GDM1 (cell line): ENCODE data around the gene SHD.
"Not testable (repeated sequence)": the region's sequence is repeated elsewhere in the genome, so short reads cannot be mapped to it uniquely, and the experiment has no call there.

Experiments
- DNase-seq: peaks from one replicate; lab custom pipeline; 2025; lab: John Stamatoyannopoulos, UW

SHD gene

GRCh38 chr19:4267101-4267900, 11.8 kb upstream of the SHD start:
- peak; percentile 66 for DNase-seq

- no peak for DNase-seq
Measured at GRCh38 chr19:4267901-4268815, 10.9 kb upstream of the SHD start.

GRCh38 chr19:4268816-4269430, 10.1 kb upstream of the SHD start:
- DNase-seq = no peak

DNA sequence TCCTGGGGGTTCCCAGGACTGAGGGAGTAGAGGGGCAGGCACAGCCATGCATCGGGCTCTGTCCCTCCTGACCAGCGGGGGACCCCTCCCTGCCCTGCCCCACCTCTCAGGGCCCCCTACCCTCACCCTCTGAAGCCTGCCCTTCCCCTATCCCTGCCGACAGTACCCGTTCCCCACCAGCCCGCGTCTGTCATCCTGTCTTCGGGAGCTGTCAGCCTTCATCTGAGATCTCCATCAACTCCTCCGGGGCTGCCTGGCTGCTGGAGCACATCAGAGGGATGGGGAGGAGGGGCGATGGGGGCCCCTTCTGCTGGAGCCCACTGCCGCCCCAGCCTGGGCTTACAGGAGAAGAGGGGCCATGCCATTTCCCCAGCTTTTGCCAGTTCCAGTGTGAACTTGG, 6.2 kb upstream of the SHD start:
- no peak for DNase-seq

DNA sequence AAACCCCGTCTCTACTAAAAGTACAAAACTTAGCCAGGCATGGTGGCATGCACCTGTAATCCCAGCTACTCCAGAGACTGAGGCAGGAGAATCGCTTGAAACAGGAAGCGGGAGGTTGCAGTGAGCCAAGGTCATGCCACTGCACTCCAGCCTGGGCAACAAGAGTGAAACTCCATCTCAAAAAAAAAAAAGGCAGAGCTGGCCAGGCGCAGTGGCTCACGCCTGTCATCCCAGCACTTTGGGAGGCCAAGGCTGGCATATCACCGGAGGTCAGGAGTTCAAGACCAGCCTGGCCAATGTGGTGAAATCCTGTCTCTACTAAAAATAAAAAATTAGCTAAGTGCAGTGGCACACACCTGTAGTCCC, 4.8 kb upstream of the SHD start:
- not testable (repeated sequence) for DNase-seq

GRCh38 chr19:4277191-4277696, 1.8 kb upstream of the SHD start:
- no peak for DNase-seq

- DNase-seq = no peak
Measured at GRCh38 chr19:4278010-4278409, 1.1 kb upstream of the SHD start.

GRCh38 chr19:4279267-4279529, 132 bp downstream of the SHD start:
- DNase-seq = no peak

DNA sequence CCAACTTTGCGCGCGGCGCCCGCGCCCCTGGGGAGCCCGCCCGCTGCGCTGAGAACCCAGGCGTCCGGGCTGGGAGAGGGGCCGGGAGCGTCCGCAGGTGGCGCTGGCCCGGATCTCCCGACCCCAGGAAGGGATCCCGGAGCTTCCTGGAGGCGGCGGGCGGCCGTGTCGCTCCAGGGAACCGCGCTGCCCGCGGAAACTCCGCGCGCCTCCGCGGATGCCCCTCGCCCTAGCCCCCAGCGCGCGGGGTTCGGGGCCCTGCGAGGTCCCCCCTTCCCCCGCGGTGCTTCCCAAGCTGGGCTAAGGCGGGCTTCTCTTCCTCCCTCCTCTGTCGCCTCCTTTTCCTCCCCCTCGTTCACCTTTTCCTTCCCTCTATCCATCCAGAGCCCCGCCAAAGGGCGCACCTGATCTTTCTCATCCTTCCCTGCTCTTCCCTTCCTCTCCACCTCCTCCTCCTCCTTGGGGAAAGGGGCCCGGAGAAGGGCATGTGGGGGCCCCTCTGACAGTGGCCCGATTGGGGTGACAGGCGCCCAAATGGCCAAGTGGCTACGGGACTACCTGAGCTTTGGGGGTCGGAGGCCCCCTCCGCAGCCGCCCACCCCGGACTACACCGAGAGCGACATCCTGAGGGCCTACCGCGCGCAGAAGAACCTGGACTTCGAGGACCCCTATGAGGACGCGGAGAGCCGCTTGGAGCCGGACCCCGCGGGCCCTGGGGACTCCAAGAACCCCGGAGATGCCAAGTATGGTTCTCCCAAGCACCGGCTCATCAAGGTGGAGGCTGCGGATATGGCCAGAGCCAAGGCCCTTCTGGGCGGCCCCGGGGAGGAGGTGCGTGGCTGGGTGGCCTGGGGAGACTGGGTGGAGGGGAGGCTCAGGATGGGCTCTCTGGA, 710 bp downstream of the SHD start:
- DNase-seq = no peak

- no peak for DNase-seq
Measured at GRCh38 chr19:4284176-4284958, 5.3 kb downstream of the SHD start.

GRCh38 chr19:4284974-4285373, 5.9 kb downstream of the SHD start:
- DNase-seq = no peak

- not testable (repeated sequence) for DNase-seq
Measured at GRCh38 chr19:4286141-4286540, 7.1 kb downstream of the SHD start.

DNA sequence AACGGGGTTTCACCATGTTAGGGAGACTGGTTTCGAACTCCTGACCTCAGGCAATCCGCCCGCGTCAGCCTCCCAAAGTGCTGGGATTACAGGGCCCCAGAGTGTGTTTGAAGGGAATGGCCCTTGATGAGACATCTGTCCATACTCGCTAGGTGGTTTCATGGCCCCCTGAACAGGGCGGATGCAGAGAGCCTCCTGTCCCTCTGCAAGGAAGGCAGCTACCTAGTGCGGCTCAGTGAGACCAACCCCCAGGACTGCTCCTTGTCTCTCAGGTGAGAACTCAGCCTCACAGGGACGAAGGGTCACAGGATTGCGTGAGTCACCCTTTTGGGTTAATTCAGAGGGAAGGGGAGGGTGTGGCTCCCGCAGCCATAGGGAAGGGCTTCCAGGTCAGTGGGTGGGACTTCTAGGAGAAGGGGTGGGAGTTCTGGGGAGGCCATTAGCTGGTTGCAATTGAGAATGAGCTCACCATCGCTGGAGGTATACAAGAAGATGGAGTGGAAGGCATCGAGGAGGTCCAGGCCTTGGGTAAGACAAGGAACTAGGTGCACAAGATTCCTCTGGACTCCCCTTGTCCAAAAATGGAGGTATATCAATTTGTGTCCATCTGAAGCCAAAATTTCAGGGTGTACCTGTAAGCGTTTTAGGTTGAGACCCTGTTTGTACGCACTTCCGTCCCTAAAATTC, 9.2 kb downstream of the SHD start:
- no peak for DNase-seq

GRCh38 chr19:4291184-4291732, 12.2 kb downstream of the SHD start:
- no peak for DNase-seq

- DNase-seq = no peak
Measured at GRCh38 chr19:4292515-4292914, 13.4 kb downstream of the SHD start.

DNA sequence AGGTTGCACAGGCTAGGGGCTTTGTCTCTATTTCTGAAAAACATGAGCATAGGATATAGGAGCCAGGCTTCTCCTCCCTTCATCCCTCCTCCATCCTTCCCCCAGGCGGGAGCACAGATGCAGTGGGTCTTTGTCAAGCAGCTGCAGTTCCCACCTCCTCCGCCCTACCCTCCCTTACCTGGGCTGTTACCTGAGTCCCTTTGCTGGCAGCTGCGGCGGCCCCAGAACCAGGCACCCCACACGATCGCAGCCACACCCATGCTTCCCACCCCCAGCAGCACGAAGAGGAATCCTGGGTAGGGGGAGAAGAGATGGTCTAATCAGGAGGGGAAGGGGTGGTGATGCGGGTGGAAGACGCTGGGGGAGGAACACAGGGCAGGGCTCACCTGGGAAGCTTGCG, 15.3 kb downstream of the SHD start:
- no peak for DNase-seq

DNA sequence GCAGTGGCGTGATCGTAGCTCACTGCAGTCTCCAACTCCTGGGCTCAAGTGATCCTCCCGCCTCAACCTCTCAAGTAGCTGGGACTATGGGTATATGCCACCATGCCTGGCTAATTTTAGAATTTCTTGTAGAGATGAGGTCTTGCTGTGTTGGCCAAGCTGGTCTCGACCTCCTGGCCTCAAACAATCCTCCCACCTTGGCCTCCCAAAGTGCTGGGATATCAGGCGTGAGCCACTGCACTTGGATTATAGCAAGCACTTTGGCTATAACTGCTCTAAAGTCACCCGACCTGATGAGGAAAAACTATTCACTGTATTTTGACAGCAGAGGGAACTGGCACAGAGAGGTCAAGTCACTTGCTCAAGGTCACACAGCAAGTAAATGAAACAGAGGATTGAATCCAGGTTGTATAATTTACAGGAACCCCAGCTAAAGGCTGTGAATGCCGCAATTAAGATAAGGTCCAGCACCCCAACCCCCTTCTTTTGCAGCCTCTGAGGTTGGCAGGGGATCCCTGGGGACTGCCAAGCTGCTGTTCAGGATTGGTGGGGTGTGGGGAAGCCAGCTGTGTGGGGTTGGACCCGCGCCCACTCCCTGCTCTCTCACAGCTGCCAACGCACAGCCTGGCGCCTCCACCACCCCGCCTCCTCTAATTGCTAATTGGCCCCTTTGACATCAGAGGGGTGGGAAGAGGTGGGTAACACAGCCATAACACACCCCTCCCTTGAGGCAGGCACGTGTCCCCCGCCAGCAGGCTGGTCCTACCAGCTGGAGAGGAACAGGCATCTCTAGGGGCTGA, 17.1 kb downstream of the SHD start:
- DNase-seq = no peak

DNA sequence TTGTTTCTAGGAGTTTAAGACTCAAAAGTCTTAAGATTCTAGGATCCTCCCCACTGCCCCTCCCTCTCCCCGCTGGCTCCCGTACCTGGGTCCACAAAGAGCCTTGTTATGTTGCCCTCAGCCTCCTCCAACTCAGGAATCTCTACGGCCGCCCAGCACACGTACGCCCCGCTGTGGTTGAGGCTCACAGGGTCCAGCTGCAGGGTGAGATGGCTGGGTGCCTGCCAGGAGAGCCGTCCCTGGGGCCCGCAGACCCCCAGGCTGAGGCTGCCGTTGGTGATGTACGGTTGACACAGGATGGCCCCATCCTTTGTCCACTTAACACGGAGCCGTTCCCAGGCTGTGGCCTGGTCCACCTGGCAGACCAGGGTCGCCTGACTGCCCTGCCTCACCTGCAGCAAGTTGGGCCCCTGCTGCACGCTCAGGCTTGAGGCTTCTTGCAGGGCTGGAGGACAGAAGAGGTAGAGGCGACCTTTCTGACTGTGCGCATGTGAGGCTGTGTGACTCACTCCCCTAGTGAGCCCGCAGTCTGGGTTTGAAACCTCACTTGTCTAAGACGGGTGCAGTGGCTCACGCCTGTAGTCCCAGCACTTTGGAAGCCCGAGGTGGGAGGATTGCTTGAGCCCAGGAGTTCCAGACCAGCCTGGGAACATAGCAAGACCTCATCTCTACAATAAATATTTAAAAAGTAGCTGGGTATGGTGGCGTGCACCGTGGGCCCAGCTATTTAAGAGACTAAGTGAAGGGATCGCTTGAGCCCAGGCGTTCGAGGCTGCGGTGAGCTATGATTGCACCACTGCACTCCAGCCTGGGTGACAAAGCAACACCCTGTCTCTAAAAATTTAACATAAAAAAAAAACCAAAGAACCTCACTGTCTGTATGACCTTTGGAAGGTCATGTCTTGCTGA, 19.1 kb downstream of the SHD start:
- DNase-seq = no peak
